ENCODE data around the gene DOK3.
A peak's percentile ranks its signal among the peaks of the same experiment; 100 is the strongest.

The DOK3 gene

DNA sequence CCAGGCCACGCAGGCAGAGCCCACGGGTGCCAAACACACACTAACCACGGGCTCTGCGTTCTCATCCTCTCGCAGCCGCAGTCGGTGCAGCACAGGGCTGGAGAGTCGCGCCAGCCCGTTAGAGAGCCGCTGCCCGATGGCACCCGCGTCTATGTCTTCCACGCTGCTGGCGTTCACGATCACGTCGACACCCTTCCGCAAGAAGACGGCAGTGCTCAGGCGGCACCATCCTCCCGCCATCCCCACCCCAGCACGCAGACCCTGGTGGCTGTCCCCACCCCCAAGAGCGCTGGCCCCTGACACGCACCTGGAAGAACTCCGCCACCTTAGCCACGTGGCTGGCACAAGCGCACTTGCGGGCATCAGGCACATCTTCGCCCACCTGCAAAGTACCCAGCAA lies 42.2 kb downstream of the DOK3 start:
- DNase-seq (ENCODE audit: low read depth in 3 of 3), result no peak

DNA sequence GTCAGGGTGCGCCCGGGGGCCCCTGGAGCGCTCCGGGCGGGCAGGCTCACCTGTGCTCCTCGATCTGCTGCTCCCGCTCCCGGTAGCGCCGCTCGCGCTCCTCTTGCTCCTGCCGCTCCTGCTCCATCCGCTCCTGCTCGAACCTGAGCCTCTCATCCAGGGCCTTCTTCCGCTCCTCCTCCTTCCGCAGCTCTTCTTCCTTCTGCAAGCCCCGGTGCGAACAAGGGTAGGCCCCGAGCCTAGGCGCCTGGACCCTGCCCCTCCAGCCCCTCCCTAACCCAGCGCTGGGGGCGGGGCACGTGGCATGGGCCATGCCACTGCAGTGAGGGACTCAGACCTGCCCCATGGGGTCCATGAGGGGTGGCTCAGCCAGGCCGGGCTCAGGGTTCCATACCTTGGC lies 42.8 kb downstream of the DOK3 start:
- DNase-seq (ENCODE audit: low read depth in 3 of 3), result no peak

DNA sequence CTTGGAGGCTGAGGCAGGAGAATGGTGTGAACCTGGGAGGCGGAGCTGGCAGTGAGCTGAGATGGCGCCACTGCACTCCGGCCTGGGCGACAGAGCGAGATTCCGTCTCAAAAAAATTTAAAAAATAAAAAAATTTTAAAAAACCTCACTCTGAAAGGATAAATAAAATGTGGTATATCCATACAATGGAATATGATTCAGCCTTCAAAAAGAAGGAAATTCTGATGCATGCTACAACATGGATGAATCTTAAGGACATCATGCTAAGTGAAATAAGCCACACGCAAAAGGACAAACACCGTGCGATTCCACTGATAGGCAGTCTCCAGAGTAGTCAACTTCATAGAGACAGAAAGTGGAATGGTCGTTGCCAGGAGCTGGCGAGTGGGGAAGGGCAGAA lies 44.6 kb downstream of the DOK3 start:
- DNase-seq (ENCODE audit: low read depth in 3 of 3), result no peak

DNA sequence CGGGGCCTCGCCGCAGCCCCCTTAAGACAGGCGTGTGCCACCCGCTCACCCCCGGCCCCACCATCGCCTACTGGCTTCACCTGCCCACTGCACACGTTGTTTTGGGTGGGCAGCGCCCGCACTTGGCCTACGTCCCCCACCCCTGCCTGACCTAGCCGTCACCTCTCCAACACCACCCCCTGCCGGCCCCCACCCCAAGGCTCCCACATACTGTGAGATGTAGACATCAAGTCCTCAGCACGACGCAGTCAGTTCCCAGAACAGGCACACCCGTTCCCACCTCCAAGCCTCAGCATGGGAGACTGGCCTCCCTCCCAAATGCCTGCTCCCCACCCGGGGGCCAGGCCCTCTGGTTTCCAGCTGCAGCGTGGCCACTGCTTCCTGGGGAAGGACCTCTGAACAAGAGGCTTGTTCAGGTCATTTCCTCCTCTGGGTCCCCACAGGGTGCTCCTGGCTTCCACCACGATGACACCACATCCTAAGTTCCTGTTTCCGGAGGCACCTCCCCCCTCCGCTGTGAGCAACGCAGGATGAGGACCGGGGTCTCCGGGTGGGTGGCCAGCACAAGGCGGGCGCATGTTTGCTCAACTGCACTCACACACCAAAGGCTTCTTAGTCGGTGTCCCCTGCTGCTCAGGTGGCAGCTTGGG lies 47.5 kb downstream of the DOK3 start:
- no peak for DNase-seq (ENCODE audit: low read depth in 3 of 3)

DNA sequence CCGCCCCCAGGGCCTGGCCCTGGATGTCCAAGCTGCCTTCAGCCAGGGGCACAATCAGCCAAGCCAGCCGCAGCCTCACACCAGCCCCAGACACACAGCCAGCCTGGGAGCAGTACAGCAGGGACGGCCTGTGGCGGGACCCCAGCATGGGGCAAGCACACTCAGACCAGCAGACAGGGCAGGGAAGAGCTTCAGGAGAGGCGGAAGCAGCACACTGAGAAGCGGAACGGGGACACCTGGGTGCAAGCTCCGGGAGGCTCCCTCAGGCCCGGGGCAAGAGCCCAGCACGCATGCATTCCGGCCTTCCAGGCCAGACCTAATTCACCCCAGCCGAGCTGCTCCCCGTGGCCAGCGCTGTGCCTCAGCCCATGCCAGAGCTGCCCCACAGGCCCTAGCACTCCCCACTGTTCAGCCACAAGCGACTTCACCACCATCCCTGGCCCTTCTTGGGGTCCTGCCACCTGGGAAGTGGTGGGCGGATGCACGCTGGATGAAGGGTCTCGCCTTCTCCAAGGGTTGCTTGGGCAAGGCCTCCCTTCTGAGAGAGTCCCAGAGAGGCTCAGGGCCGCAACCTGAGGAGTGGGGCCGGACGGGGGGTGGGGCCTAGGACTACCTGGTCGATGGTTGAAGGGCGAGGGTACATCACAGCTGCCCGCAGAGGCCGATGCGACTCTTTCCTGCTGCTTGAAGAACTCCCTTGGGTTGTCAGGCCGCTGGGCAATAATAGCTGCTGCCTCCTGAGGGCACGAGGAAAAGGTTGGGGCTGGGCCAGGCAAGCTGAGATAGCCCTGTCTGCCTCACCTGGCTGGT lies 49.6 kb downstream of the DOK3 start:
- no peak for DNase-seq (ENCODE audit: low read depth in 3 of 3)

DNA sequence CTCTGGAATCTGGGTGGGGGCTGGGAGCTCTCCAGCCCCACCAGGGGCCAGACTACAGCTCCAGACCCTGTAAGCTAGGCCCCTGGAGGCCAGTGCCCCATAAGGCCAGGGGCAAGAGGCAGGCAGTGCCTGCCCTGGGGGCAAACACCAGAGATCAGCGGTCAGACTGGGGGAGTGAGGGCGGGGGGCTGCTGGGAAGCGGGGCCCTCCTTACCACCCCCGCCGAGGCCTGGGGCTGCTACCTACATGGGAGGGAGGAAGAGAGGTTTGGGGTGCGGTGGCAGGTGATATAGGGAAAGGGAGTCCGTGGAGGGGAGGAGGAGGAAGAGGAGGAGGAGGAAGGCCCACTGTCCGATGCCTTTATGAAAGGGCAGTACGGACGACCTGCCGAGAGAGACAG lies 50.3 kb downstream of the DOK3 start:
- no peak for DNase-seq (ENCODE audit: low read depth in 3 of 3)

DNA sequence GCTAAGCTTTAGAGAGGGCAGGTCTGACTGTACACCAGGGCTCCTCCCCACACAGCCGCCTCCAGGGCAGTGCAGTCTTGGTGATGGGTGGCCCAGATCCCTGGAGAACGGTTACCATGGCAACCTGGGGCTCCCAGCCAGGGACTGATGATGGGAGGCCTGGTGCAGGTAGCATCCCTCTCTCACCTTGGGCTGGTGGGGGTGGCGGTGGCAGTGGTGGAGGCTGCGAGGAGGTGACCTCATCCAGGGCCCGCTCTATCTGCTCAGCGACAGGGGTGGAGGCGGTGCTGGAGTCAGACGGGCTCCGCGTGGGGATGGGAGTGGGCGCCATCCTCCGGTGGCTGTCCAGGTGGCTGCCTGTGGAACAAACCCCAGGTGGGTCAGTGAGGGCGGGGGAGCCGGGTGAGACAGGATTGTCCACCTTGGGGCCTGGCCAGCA lies 50.7 kb downstream of the DOK3 start:
- no peak for DNase-seq (ENCODE audit: low read depth in 3 of 3)

DNA sequence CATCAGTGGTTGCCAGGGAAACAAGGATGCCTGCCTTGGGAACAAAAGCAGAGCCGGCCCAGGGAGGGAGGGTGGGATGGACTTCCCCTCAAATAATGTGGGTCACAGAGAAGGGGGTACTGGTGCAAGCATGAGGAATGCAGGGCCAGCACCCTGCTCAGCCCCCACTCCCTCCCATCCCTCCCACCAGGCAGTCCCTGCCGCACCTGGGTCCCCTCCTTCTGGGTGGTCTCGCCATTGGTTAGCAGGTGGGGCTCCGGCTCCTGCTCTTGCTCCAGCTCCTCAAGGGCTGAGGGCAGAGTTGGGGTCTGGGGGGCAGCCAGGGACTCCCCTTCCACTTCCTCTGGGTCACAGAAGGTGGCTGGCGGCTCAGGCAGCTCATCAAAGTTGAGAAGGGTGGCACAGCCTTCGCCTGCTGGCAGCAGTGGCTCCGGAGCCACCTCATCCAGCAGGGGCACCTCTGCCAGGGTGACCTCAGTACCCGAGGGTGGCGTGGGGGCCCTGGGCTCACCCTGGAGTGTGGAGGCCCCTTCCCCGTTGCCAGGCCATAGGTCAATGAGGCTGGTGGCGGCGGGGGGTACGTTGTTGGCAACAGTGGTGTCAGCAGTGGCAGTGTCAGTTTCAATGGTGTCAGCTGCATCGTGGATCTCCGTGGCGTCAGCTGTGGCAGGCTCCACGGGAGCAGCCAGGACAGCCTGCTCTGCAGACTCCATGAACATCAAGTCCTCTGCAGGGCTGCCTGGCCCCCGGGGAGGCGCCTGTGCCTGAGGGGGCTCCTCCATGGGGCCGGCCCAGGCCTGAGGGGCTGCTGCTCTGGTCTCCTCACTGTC lies 51.6 kb downstream of the DOK3 start:
- DNase-seq (ENCODE audit: low read depth in 3 of 3), result no peak

DNA sequence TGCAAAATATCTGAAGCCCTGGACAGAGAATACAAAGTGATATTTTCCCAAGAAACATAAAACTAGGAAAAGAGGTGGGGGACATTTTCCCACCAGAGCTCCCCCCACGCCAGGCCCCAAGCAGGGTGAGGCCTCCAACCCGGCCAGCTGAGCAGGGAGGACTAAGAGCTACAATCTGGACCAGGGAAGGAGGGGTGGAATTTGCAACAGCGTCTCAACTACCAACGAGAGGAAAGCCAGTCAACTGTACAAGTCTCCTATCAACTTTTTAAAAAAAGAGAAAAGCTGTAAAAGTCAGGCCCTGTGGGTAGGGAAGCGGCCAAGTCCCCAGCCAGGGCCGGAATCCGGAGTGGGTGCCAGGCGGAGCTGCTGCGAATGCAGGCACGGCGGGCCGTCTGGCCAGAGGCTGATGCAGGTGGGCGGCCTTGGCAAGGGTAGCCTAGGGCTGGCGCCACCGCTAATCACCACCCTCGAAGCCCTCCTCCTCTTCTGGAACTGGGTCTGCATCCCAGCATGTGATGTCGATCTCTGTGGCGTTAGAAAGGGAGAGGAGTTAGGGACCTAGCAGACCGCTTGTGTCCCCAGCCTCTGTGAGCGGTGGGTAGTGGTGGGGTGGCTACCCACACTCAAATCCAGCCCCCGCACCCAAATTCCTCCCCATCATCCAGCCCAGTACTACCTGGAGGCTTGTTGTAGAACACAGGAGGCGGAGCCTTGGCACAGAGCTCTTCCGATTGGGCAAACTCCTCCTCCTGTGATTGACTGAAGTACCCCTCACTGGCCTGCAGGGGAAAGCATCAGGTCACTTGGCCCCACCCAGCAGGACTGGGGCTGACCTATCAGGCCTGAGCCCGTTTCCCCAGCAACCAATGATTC lies 52.4 kb downstream of the DOK3 start:
- DNase-seq (ENCODE audit: low read depth in 3 of 3), result peak in 2 of 3 donors; percentile 46 to 72

DNA sequence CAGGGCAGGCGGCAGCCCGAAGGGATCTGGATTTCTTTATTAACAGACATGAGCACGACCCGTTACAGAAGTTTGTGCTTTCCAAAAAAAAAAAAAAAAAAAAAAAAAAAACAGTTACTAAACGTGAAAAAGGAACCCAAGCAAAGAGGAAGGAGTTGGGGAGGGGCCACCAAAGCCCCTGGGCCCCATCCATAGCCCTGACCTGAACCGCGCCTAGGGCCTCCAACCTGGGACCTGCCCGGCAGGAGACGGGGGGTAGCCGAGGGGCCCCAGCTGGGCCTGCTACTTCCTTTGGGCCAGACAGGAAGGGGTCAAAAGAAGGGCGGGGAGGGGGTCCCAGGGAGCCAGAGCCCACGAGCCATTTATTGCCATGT lies 53.0 kb downstream of the DOK3 start:
- DNase-seq (ENCODE audit: low read depth in 3 of 3), result no peak

DNA sequence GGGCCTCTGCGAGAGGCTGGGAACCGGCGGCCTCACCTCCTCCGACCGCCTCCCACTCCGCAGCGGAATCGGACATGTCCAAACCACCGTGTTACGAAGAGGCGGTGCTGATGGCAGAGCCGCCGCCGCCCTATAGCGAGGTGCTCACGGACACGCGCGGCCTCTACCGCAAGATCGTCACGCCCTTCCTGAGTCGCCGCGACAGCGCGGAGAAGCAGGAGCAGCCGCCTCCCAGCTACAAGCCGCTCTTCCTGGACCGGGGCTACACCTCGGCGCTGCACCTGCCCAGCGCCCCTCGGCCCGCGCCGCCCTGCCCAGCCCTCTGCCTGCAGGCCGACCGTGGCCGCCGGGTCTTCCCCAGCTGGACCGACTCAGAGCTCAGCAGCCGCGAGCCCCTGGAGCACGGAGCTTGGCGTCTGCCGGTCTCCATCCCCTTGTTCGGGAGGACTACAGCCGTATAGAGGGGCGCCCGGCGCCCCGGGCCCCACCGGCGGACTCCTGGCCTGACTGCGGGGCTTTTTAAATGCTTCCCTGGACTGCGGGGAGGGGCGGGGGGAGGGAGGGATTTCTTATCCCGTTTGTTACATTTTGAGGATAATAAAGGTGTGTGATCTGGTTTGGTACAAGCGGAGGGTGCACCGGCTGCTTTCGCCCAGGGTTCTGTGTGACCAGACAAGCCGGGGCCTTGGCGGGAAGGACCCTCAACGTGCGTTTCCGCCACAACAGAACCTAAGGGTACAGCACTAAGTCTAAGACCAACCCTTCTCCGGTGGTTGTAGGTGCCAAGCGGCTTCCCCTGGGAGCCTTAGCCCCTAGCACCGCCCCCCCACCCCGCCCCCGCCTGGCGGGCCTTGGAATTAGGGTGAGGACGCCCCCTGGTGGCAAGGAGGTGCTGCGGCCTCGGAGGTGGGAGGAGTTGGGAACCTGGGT lies 53.7 kb downstream of the DOK3 start:
- DNase-seq (ENCODE audit: low read depth in 3 of 3), result peak; percentile 92 to 99 (median 98)

DNA sequence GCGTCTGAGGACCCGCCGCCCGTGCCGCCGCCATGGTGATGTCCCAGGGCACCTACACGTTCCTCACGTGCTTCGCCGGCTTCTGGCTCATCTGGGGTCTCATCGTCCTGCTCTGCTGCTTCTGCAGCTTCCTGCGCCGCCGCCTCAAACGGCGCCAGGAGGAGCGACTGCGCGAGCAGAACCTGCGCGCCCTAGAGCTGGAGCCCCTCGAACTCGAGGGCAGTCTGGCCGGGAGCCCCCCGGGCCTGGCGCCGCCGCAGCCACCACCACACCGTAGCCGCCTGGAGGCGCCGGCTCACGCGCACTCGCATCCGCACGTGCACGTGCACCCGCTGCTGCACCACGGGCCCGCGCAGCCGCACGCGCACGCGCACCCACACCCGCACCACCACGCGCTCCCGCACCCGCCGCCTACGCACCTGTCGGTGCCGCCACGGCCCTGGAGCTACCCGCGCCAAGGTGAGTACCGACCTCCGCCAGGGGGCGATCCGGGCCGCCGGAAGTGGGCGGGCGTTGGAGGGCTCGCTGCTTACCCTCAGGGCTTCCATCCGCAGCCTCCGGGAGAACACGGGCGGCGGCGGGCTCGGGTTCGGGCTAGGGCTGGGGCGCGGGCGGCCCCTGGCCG lies 54.5 kb downstream of the DOK3 start:
- DNase-seq (ENCODE audit: low read depth in 3 of 3), result peak; percentile 85 to 93 (median 88)

DNA sequence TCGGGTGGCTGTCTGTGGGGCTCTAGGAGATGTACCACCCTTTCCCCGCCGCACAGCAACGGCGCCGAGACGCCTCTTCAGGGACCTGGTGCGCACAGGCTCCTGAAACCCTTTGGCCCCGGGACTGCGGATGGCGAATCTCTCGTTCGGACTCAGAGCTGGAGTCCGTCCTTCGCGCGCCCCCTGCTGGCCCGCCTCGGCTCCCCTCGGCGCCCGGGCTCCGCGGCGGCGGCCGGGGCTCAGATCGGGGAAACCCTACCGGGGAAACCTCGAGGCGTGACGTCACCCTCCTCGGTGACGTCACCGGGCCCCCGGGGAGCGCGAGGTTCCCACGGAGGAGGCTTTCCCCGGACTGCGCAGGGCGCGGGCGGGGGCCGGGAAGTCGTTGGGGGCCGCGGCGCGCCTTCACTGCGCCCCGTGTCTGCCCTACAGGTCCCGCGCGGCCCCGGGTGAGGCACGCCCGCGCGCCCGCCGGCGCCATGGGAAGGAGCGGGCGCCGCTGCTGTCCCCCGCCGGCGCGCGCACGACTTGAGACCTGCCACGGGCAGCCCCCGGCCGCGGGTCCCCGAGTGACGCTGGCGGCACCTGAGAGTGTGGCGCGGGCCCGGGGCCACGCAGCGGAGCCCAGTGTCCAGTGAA lies 55.1 kb downstream of the DOK3 start:
- peak; percentile 85 to 91 (median 91) for DNase-seq (ENCODE audit: low read depth in 3 of 3)

DNA sequence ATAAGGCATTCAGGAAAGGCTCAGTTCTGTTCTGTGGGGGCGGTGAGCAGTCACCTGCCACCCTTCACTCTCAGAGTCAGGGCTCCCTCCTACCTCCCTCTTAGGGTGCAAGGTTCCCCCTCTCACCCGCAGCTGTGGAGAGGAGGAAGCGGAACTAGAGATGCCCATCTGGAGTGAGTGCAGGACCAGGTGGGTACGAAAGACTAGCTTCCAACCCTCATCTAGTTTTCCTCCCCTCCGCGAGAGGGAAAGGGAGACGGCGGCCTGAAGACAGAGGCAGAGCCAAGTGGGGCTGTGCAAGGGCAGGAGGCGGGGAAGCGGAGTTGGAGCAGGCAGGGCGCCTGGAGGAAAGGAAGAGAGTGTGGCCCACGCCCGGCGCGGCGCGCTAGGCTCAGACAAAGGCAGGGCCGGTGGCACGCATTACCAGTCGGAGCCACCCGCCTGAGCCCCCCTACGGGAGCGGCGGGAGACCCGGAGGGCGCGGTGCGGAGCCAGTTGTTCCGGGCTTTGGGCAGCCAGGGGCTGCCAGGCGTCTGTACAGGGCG lies 55.7 kb downstream of the DOK3 start:
- DNase-seq (ENCODE audit: low read depth in 3 of 3), result no peak

DNA sequence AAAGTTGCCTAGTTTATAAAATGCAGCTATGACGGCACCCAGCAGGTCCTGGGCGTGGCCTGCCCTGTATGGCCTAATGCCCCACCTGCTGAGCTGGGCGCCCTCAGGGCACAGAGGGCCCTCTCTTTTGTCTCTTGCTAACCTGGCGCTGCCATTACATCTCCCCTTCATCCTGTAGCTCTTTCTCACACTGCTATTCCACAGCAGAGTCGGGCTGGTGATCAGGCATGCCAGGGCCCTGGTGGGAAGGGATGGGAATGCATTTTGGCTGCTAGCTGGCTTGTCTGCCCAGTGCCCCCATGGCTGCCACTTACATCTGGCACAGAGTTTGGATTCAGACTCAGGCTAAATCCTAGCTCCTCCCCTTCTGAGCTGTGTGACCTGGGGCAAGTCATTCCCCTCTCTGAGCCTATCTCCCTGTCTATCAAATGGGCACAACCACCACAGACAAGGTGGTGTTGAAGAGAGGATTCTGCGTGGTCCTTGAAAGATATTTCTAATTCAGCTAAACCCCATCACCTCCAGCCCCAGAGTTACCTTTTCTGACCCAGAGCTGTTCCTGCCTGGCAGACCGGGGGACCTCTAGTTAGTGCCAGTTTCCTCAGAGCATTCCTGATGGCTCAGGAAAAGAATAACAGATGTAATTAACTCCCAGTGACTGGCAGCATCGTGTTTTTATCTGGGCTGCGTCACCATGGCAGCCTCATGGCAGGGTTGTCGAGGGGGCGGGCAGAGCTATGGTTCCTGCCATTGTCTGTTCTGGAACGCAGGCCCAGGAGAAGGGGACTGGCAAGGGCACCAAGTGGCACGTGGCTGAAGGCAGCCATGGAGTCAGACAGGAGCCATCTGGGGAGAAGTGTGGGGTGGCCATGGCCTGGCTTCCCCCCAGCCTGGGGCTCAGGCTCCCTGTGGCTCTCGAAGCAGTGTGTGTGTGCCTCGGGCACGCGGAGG lies 56.7 kb downstream of the DOK3 start:
- DNase-seq (ENCODE audit: low read depth in 3 of 3), result no peak
